Thyroid gland (tissue), 4 donors: ENCODE data around the gene MKI67. TPM values are rescaled to one million over a fixed set of nuclear protein-coding genes. Genes with fewer than 3 reads are reported as not detected.

Experiments used
- DNase-seq, 2 donors: peaks; one replicate each; pipeline ENCODE4 v3.0.0-alpha.2; 2019
- H3K27ac ChIP-seq, 3 donors: fragments of 200-600 bp; sonication (generic); 1 replicate in 2 of 3; 2 replicates in 1 of 3; pipeline ENCODE4 v1.5.1; 2016 to 2019; ENCODE audit warnings: mild to moderate bottlenecking in 1 of 3, moderate library complexity in 1 of 3
- H3K27me3 ChIP-seq: fragments of 200-600 bp; sonication (generic); one replicate; pipeline ENCODE4 v1.5.1; 2019
- H3K36me3 ChIP-seq, 2 donors: fragments of 200-600 bp; sonication (generic); one replicate each; pipeline ENCODE4 v1.5.1; 2016 to 2019
- H3K4me1 ChIP-seq, 2 donors: fragments of 200-600 bp; sonication (generic); one replicate each; pipeline ENCODE4 v1.5.1; 2017 to 2019
- H3K4me3 ChIP-seq, 3 donors: fragments of 200-600 bp; sonication (generic); replicated peaks in 1 of 3; 1 replicate in 2 of 3; 2 replicates in 1 of 3; pipeline ENCODE4 v1.5.1; 2016; ENCODE audit warnings: mild to moderate bottlenecking in 1 of 3
- H3K9me3 ChIP-seq: fragments of 200-600 bp; sonication (generic); one replicate; pipeline ENCODE4 v1.5.1; 2017
- CTCF ChIP-seq, 6 experiments: fragments of 200-600 bp in 3 of 6; fragments of 450-650 bp in 3 of 6; sonication (generic) in 3 of 6; IDR thresholded peaks; one replicate each; pipeline ENCODE4 v1.5.1; 2016 to 2019; ENCODE audit warnings: antibody characterized with exemption in 6 of 6, mild to moderate bottlenecking in 2 of 6, inconsistent platforms in 1 of 6, moderate library complexity in 1 of 6
- POLR2A ChIP-seq, 2 donors: fragments of 450-650 bp; IDR thresholded peaks; one replicate each; pipeline ENCODE4 v1.6.1; 2017; ENCODE audit warnings: antibody characterized with exemption in 2 of 2, mild to moderate bottlenecking in 2 of 2, moderate library complexity in 1 of 2
- WGBS, 2 donors: methylation state at CpG; one replicate each; pipeline ENCODE4 v1.1.5; 2017; 5-methylcytosine and 5-hydroxymethylcytosine counted together
- intact Hi-C: fragments of 100-400 bp; cut with DNase I; formaldehyde crosslinking; loops from one replicate; pipeline ENCODE4 v1.15.1; 2023
- total RNA-seq, 4 donors: library from RNA; depleted of rRNA; stranded (reverse); fragments of >200 nt; gene quantifications; one replicate each; pipeline ENCODE4 v1.2.3, GENCODE V29; 2016

The MKI67 gene
- total RNA-seq, 4 donors from 2014 or later: 0.24 to 1.9 (median 0.76) TPM

GRCh38 chr10:128152741-128153580 lies 26.7 kb upstream of the MKI67 start:
- Histone ChIP-seq H3K36me3 (no peaks in the 10 kb centered on the region), H3K4me1 (peaks cover 0 to 6% of the 10 kb centered on the region in 2 donors), H3K27me3 (no peaks in the 10 kb centered on the region), H3K4me3 (no peak overlapping the region), H3K27ac (no peak overlapping the region), H3K9me3 (no peaks in the 10 kb centered on the region)
- TF ChIP-seq CTCF (IDR thresholded peaks at IDR 0.05): no peak
- no peak for TF ChIP-seq POLR2A (IDR thresholded peaks at IDR 0.05)
- intact Hi-C loops: no loop called here
- 56 to 64% methylated on average over 13 of the region's 13 CpGs for WGBS, 2 donors
- DNase-seq: no peak

- Histone ChIP-seq H3K36me3 (no peaks in the 10 kb centered on the region), H3K4me3 (no peak overlapping the region), H3K4me1 (peaks cover 0 to 6% of the 10 kb centered on the region in 2 donors), H3K9me3 (no peaks in the 10 kb centered on the region), H3K27me3 (no peaks in the 10 kb centered on the region), H3K27ac (no peak overlapping the region)
- DNase-seq: no peak
- no peak for TF ChIP-seq CTCF (IDR thresholded peaks at IDR 0.05)
- TF ChIP-seq POLR2A (IDR thresholded peaks at IDR 0.05): no peak
- WGBS, 2 donors: 87 to 92% methylated on average over 8 of the region's 8 CpGs
- intact Hi-C loops: no loop called here
Observed at GRCh38 chr10:128151031-128151430, 24.8 kb upstream of the MKI67 start.

GRCh38 chr10:128150561-128150960 lies 24.3 kb upstream of the MKI67 start:
- Histone ChIP-seq H3K9me3 (no peaks in the 10 kb centered on the region), H3K4me1 (peaks cover 0 to 6% of the 10 kb centered on the region in 2 donors), H3K27me3 (no peaks in the 10 kb centered on the region), H3K36me3 (no peaks in the 10 kb centered on the region), H3K4me3 (no peak overlapping the region), H3K27ac (no peak overlapping the region)
- intact Hi-C loops: no loop called here
- WGBS, 2 donors: 65% methylated on average over 20 of the region's 20 CpGs
- no peak for DNase-seq
- TF ChIP-seq POLR2A (IDR thresholded peaks at IDR 0.05) (no peak), CTCF (IDR thresholded peaks at IDR 0.05) (no peak)

- H3K4me3 ChIP-seq: peak overlapping the region in 1 of 3 donors; percentile 30
- H3K36me3 ChIP-seq: no peaks in the 10 kb centered on the region
- TF ChIP-seq CTCF (IDR thresholded peaks at IDR 0.05) (peak in 5 of 6 experiments; percentile 29 to 88 (median 70)), POLR2A (IDR thresholded peaks at IDR 0.05) (no peak)
- no peak overlapping the region for H3K27ac ChIP-seq
- DNase-seq: peak; percentile 44 to 48
- no peaks in the 10 kb centered on the region for H3K9me3 ChIP-seq
- H3K27me3 ChIP-seq: no peaks in the 10 kb centered on the region
- intact Hi-C loops: no loop called here
- 2 to 15% methylated on average over 12 to 37 of the region's 53 CpGs for WGBS, 2 donors
- H3K4me1 ChIP-seq: peaks cover 0 to 6% of the 10 kb centered on the region in 2 donors
Observed at GRCh38 chr10:128150045-128150493, 23.8 kb upstream of the MKI67 start.
